ENCODE measurements around the gene FAM89B. TPM values are rescaled to one million over a fixed set of nuclear protein-coding genes. Genes with fewer than 3 reads are reported as not detected.

Gene FAM89B
- total and polyA plus RNA-seq, 2 donors (not counting 1 experiment from before 2014, with no cell fraction given) = 30.4 to 50.2 TPM

GRCh38 chr11:65580031-65580692 lies 7.8 kb downstream of the FAM89B start:
- Mint-ChIP-seq H3K4me1 (peaks cover 30% of the 10 kb centered on the region), H3K9me3 (ENCODE audit: insufficient read depth) (no peaks in the 10 kb centered on the region), H3K4me3 (no peak overlapping the region), H3K27me3 (no peaks in the 10 kb centered on the region), H3K27ac (no peak overlapping the region)
- no peaks in the 10 kb centered on the region for H3K9me3 ChIP-seq (ENCODE audit: control extremely low read depth in 1 of 3, control insufficient read depth in 2 of 3, insufficient read depth in 1 of 3, low read length in 2 of 3)
- ChIA-PET POLR2A (interaction anchor here (0.6 kb wide), 1 partner anchor 59 kb away, joined by 4 read pairs; no protein-coding TSS in a partner anchor), CTCF (interaction anchor here (0.6 to 5.5 kb wide), 2 partner anchors 8 to 794 kb away, joined by 3 to 97 read pairs; no protein-coding TSS in a partner anchor)
- peaks cover 15% of the 10 kb centered on the region for H4K20me1 ChIP-seq (ENCODE audit: control insufficient read depth, insufficient read depth, low read length, poor library complexity, severe bottlenecking)
- ATAC-seq (ENCODE audit: low read depth) = no peak
- intact Hi-C loops (cut with micrococcal nuclease) = no loop called here
- no peak overlapping the region for H3K27ac ChIP-seq (ENCODE audit: low read length in 2 of 2)
- 96% methylated on average over 15 of the region's 19 CpGs for WGBS (ENCODE audit: insufficient coverage)
- no peak for DNase-seq
- no peak overlapping the region for H3K4me3 ChIP-seq (ENCODE audit: control extremely low read depth in 1 of 5, extremely low read depth in 1 of 5, insufficient read depth in 1 of 5, low read depth in 2 of 5, low read length in 4 of 5)
- H2AFZ ChIP-seq (ENCODE audit: insufficient read depth, low read depth, low read length, poor library complexity, severe bottlenecking) = no peak overlapping the region
- peaks cover 8% of the 10 kb centered on the region for H3K79me2 ChIP-seq (ENCODE audit: control insufficient read depth, insufficient read depth, low read length)
- H3K27me3 ChIP-seq (replicated peaks in 1 of 4; ENCODE audit: control extremely low read depth in 1 of 4, control insufficient read depth in 3 of 4, insufficient read depth in 4 of 4, low read length in 3 of 4) = no peaks in the 10 kb centered on the region
- H3K36me3 ChIP-seq (replicated peaks in 1 of 2; ENCODE audit: control extremely low read depth in 1 of 2, control insufficient read depth in 1 of 2, extremely low read depth in 1 of 2, insufficient read depth in 2 of 2, low read length in 1 of 2) = peaks cover 6 to 51% of the 10 kb centered on the region in 2 experiments
- TF ChIP-seq EZH2 (IDR thresholded peaks at IDR 0.05; ENCODE audit: borderline replicate concordance, insufficient read depth, low read depth, low read length, poor library complexity, severe bottlenecking) (no peak), CTCF (IDR thresholded peaks at IDR 0.05) (no peak)
- H3K4me1 ChIP-seq (ENCODE audit: control insufficient read depth in 2 of 2, insufficient read depth in 2 of 2, low read length in 2 of 2) = peaks cover 16 to 27% of the 10 kb centered on the region in 2 donors
- H3K4me2 ChIP-seq (replicated peaks; ENCODE audit: low read depth, low read length, poor library complexity, severe bottlenecking) = no peak overlapping the region
- H3K9ac ChIP-seq (ENCODE audit: low read length) = no peak overlapping the region

DNA sequence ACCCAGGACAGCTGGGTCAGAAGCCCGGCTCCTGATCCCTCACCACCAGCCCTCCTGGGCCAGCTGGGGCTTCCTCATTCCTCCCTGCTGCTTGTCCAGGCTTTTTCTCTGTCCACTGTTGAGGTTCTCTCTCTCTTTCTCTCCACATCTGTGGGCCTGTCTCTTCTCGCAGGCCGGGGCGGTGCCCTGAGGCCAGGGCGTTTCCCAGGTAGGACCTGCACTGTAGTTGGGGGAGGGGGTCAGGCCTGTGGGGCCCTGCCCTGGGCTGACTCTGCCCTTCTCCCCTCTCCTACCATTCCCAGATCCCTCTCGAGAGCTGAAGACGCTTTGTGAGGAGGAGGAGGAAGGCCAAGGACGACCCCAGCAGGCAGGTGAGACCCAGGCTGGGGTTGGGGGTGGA lies 8.4 kb downstream of the FAM89B start:
- TF ChIP-seq EZH2 (IDR thresholded peaks at IDR 0.05; ENCODE audit: borderline replicate concordance, insufficient read depth, low read depth, low read length, poor library complexity, severe bottlenecking) = no peak
- TF ChIP-seq CTCF (IDR thresholded peaks at IDR 0.05) = no peak
- H4K20me1 ChIP-seq (ENCODE audit: control insufficient read depth, insufficient read depth, low read length, poor library complexity, severe bottlenecking) = peaks cover 15% of the 10 kb centered on the region
- no peak overlapping the region for H3K9ac ChIP-seq (ENCODE audit: low read length)
- H3K4me1 ChIP-seq (ENCODE audit: control insufficient read depth in 2 of 2, insufficient read depth in 2 of 2, low read length in 2 of 2) = peaks cover 16 to 23% of the 10 kb centered on the region in 2 donors
- DNase-seq (no peak), ATAC-seq (ENCODE audit: low read depth) (no peak)
- peaks cover 6 to 55% of the 10 kb centered on the region in 2 experiments for H3K36me3 ChIP-seq (replicated peaks in 1 of 2; ENCODE audit: control extremely low read depth in 1 of 2, control insufficient read depth in 1 of 2, extremely low read depth in 1 of 2, insufficient read depth in 2 of 2, low read length in 1 of 2)
- Mint-ChIP-seq H3K4me3 (no peak overlapping the region), H3K27me3 (no peaks in the 10 kb centered on the region), H3K9me3 (ENCODE audit: insufficient read depth) (no peaks in the 10 kb centered on the region), H3K4me1 (peaks cover 25% of the 10 kb centered on the region), H3K27ac (no peak overlapping the region)
- no peaks in the 10 kb centered on the region for H3K9me3 ChIP-seq (ENCODE audit: control extremely low read depth in 1 of 3, control insufficient read depth in 2 of 3, insufficient read depth in 1 of 3, low read length in 2 of 3)
- no peak overlapping the region for H2AFZ ChIP-seq (ENCODE audit: insufficient read depth, low read depth, low read length, poor library complexity, severe bottlenecking)
- CTCF ChIA-PET = interaction anchor here (2.6 kb wide), 1 partner anchor 13 kb away, joined by 7 read pairs; no protein-coding TSS in a partner anchor
- intact Hi-C loops (cut with micrococcal nuclease) = no loop called here
- H3K4me2 ChIP-seq (replicated peaks; ENCODE audit: low read depth, low read length, poor library complexity, severe bottlenecking) = no peak overlapping the region
- WGBS (ENCODE audit: insufficient coverage) = 92% methylated on average over 1 of the region's 8 CpGs
- no peaks in the 10 kb centered on the region for H3K27me3 ChIP-seq (replicated peaks in 1 of 4; ENCODE audit: control extremely low read depth in 1 of 4, control insufficient read depth in 3 of 4, insufficient read depth in 4 of 4, low read length in 3 of 4)
- no peak overlapping the region for H3K27ac ChIP-seq (ENCODE audit: low read length in 2 of 2)
- H3K79me2 ChIP-seq (ENCODE audit: control insufficient read depth, insufficient read depth, low read length) = peaks cover 8% of the 10 kb centered on the region
- POLR2A ChIA-PET = interaction anchor here (1.3 kb wide), 1 partner anchor 29 kb away, joined by 4 read pairs; no protein-coding TSS in a partner anchor
- no peak overlapping the region for H3K4me3 ChIP-seq (ENCODE audit: control extremely low read depth in 1 of 5, extremely low read depth in 1 of 5, insufficient read depth in 1 of 5, low read depth in 2 of 5, low read length in 4 of 5)
